GM19468 (cell line): ENCODE measurements around the gene PRM3.

Source experiments
- ATAC-seq: cut with Tn5 transposase; IDR thresholded peaks from one replicate; pipeline ENCODE4 v1.9.1; 2021; ENCODE audit warnings: mild to moderate bottlenecking, moderate library complexity, moderate number of reproducible peaks; ENCODE audit not compliant: unreplicated experiment; ENCODE audit errors: extremely low read depth

PRM3 gene

DNA sequence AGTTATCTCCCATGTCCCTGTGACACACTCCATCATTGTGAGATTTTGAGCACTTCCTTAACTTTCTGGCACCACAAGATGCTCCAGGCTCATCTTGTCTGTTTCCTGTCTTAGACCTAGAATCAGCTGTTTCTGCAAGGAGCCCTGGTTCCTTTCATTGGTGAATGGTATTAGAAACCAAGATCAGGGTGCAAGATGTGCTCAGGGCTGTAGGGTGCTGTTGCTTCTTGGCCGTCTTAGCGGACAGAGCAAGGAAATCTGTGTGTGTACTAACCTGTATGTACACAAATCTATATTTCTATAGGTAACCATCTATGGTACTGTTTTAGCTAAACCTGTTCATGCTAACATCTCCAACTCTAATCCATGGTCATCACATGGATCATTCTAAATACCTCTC, 15.8 kb upstream of the PRM3 start:
- ATAC-seq = no peak

GRCh38 chr16:11285842-11286241, 12.4 kb upstream of the PRM3 start:
- ATAC-seq = no peak

DNA sequence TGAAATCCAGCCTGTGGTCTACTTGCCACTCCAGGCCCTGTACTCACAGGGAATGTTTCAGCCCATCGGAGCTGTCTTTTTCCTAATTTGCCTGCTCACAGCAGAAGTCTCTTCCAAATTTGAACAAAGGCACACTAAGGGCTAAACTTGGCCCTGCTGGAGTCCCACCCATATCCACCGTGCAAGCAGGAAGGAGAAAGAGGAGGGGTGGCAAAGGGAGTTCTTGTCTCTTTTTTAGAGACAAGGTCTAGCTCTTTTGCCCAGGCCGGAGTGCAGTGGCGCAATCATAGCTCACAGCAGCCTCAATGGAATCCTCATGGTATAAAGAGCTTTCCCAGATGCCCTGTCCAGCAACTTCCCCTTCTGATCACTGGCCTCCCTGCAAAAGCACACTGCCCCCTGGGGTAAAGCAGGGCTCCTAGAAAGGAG, 10.4 kb upstream of the PRM3 start:
- no peak for ATAC-seq

DNA sequence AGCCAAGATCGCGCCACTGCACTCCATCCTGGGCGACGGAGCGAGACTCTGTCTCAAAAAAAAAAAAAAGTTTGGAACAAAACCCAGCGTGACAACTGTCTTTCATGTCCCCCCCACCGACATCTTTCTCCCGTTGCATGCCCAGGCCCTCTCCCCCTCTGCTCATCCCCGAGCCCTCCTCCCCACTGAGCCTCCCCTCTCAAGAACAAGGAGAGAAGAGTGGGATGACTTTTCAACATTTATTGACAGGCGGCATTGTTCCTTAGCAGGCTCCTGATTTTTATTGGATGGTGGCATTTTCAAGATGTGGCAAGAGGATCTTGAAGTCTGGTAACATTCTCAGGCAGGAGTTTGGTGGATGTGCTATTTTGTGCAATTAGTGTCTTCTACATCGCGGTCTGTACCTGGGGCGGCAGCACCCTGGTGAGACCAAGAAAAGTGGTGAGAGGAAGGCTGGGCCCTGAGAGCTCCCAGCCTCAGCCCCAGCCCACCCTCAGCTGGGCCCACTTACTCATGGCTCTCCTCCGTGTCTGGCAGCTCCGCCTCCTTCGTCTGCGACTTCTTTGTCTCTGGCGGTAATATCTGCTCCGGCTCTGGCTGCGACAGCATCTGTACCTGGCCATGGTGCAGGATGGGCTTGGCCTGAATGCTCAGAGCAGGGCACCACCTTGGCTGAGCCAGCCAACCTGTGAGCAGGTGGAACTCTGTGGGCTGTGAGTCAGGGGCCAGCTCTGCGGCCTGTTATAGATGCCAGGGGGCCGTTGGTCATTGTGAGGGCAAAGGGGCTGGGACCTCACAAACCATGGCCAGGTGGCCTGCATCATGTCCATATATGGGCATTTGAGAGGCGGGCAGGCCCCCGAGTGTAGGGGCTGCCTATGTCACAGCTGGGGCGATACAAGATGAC, 7.4 kb upstream of the PRM3 start, which contains the start of gene PRM1:
PRM1 (minus strand) TSS at position 715 of the 907 bp plus-strand sequence; CDS start at position 623, 92 bp downstream.
- no peak for ATAC-seq

GRCh38 chr16:11278681-11279628, 5.5 kb upstream of the PRM3 start:
- ATAC-seq = no peak

- ATAC-seq = no peak
Observed at GRCh38 chr16:11277607-11278337, 4.3 kb upstream of the PRM3 start.

GRCh38 chr16:11276896-11277593, 3.6 kb upstream of the PRM3 start:
- no peak for ATAC-seq

- no peak for ATAC-seq
Observed at GRCh38 chr16:11276143-11276895, 2.9 kb upstream of the PRM3 start, which contains the start of gene PRM2. PRM2 (minus strand) TSS chr16:11276480; CDS start chr16:11276370, 110 bp downstream.

DNA sequence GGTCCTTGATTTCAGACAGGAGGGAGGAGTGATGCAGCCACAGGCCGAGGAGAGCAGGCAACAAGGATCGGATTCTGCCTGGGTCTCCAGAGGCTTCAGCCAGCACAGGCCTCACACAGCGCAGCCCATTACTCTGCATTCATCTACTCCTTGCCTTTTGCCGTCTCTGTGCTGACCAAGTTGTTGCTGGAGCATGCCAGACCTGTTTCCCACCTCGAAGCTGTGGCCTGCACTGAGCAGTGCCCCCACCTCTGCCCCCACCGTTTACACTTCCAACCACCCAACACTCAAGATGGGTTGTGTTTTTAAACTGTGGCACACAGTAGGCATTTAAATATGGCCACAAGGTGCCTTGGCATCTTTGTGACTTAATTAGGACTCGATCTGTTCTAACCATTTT, 1.5 kb upstream of the PRM3 start:
- ATAC-seq = no peak

DNA sequence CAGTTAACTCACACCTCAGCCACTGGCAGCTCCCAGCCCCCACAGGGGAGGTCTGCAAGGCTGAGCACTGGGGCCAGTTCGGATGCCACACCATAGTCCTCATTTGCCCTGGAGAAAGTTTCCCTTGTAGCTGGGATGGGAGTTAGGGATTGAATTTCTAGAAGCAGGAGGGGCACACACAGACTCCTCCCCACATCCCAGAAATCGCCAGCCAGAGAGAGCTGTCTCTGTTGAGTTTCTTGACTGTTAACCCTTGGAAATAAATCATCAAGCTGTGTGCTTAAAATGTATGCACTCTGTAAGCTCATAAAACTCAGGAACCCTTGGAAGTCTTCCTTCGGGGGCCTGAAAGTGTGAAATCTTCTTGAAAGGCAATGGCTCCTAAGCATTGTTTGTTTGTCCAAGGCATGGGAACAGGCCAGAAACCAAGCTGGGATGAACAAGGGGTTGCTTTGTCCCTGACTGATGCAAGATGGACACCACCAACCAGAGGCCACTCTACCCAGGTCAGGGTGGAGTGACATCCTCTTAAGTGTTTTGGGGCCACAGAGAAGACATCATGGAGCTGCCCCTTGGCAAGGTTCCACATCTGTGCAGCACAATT, 394 bp upstream of the PRM3 start:
- no peak for ATAC-seq

DNA sequence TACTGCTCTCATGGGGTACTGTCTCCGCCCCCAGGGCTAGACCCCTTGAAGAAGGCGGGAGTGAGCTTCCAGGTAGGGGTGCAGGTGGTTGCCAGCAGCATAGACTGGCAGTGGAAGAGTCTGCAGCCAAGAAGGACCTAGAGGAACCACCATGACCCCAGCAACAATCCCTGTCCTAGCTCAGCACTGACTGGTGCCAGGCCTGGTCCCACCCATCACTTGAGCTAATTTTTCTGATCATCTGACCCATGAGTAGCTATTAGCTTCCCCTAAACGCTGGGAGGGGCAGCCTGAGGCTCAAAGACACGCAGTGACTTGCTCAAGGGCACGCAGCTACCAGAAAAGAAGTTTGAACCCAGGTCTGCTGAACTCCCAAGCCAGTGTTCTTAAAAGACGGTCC, 945 bp downstream of the PRM3 start:
- no peak for ATAC-seq

DNA sequence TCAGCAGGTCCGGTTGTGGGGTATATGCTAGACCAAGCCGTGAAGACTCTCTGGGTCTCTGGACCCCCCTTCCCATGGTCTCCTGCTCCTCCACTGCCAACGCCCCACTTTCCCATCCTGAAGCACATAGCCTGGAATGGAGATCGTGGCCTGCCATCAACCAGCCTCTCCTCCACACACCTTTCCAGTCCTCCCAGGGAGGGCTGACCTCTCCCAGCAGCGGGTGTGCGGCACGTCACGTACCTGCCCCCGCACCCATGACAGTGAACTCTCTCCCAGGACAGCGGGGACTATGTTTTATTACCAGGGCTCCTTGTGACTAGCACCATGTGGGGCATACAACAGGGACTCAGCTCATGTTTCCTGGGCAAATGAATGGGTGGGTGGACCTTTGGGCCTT, 1.8 kb downstream of the PRM3 start:
- ATAC-seq = no peak

GRCh38 chr16:11270602-11271162, 2.7 kb downstream of the PRM3 start:
- no peak for ATAC-seq

GRCh38 chr16:11268921-11269375, 4.5 kb downstream of the PRM3 start, which contains the start of gene TNP2:
TNP2 (minus strand) TSS chr16:11269325; CDS start chr16:11269262, 63 bp downstream.
- ATAC-seq = no peak

GRCh38 chr16:11265124-11265523, 8.3 kb downstream of the PRM3 start:
- no peak for ATAC-seq

DNA sequence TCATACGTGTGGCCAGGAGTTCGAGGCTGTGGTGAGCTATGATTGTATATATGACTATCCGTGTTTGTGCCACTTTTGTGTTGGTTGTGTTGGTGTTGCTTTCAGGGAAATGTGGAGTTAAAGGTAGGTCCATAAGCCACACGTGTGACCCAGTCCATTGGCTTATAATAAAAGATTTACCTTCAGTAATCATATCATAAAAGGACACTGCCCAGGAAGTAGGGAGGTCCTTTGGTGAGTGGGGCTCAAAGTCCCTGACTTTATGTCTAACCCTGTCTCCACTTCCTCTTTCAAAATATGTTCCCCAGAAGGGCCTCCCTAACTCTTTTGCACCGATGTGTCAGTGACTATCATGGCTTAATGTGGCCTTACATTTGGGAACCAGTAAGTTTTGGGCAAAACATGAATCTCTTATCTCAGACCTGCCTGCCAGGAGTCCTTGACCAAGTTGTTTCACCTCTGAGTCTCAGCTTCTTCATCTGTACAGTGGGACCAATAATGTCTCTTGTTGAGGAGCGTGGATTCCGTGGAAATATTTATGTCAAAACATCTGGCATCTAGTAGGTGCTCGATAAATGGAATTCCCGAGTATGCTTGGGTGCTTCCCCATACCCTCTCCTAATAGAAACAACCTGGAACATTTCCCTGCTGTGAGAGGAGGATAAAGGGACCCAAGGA, 9.1 kb downstream of the PRM3 start:
- no peak for ATAC-seq

GRCh38 chr16:11263737-11264136, 9.7 kb downstream of the PRM3 start:
- no peak for ATAC-seq
